GM12878 (cell line): ENCODE data around the gene SFXN5. TPM values are rescaled to one million over a fixed set of nuclear protein-coding genes. Genes with fewer than 3 reads are reported as not detected.

Experiments
- ATAC-seq: fragments of 200-7000 bp; cut with Tn5 transposase; 3 replicates; pipeline ENCODE4 v1.9.1; 2020; ENCODE audit warnings: mild to moderate bottlenecking, moderate library complexity
- BruUV-seq: library from RNA; stranded (reverse); fragments of 400-500 nt; replicated peaks from 2 replicates; lab custom pipeline; 2021; lab: Mats Ljungman, UMichigan
- CTCF ChIA-PET: fragments of 300-600 bp; sonication (Branson Sonifier 250); formaldehyde crosslinking; extraction: SDS; loops from one replicate; lab custom pipeline; 2021; ENCODE audit warnings: inconsistent platforms; lab: Yijun Ruan, JAX
- POLR2A ChIA-PET: fragments of 350-600 bp; formaldehyde crosslinking; extraction: SDS; loops from one replicate; lab custom pipeline; 2021; ENCODE audit warnings: inconsistent platforms; lab: Charles Lee
- RAD21 ChIA-PET: fragments of 300-600 bp; sonication (Branson Sonifier 250); formaldehyde crosslinking; loops from one replicate; lab custom pipeline; 2023; ENCODE audit warnings: antibody characterized with exemption; ENCODE audit not compliant: unreplicated experiment; lab: Charles Lee
- SMC1A ChIA-PET: fragments of 300-600 bp; sonication (Branson Sonifier 250); formaldehyde crosslinking; loops from one replicate; lab custom pipeline; 2023; ENCODE audit not compliant: unreplicated experiment, uncharacterized antibody; lab: Charles Lee
- DNase-seq: peaks from one replicate; pipeline ENCODE4 v3.0.0-alpha.2; 2011; ENCODE audit warnings: low read depth, low spot score
- FAIRE-seq: peaks from 3 replicates; lab custom pipeline; 2011; peaks lifted over from hg19 to GRCh38; lab: Jason Lieb, UNC
- H2AFZ ChIP-seq: 2 replicates; pipeline ENCODE4 v1.6.0; 2011; ENCODE audit warnings: low read depth, low read length, control low read depth; ENCODE audit not compliant: control insufficient read depth
- H3K27ac ChIP-seq: 2 replicates; pipeline ENCODE4 v1.5.1; 2011; ENCODE audit warnings: control low read depth; ENCODE audit not compliant: control insufficient read depth, insufficient read depth
- H3K27me3 ChIP-seq, 2 experiments: replicated peaks in 1 of 2; 2 replicates each; pipeline versions ENCODE4 v1.6.0 to v1.6.1; 2011; ENCODE audit warnings: low read length in 1 of 2; ENCODE audit not compliant: control insufficient read depth in 2 of 2, insufficient read depth in 2 of 2
- H3K36me3 ChIP-seq, 2 experiments: 2 replicates each; pipeline ENCODE4 v1.5.1; 2011; ENCODE audit warnings: low read length in 1 of 2; ENCODE audit not compliant: control insufficient read depth in 2 of 2, insufficient read depth in 2 of 2
- H3K4me1 ChIP-seq: 2 replicates; pipeline ENCODE4 v1.6.1; 2011; ENCODE audit warnings: mild to moderate bottlenecking, low read length, moderate library complexity, mixed read lengths; ENCODE audit not compliant: control insufficient read depth, insufficient read depth
- H3K4me2 ChIP-seq: 2 replicates; pipeline ENCODE4 v1.6.0; 2011; ENCODE audit warnings: control low read depth; ENCODE audit not compliant: control insufficient read depth, insufficient read depth
- H3K4me3 ChIP-seq: fragments of 200-600 bp; sonication (generic); 2 replicates; pipeline ENCODE4 v1.5.1; 2016
- H3K79me2 ChIP-seq: 2 replicates; pipeline ENCODE4 v1.6.0; 2011; ENCODE audit warnings: low read length; ENCODE audit not compliant: control insufficient read depth, insufficient read depth
- H3K9ac ChIP-seq: 2 replicates; pipeline ENCODE4 v1.8.0; 2011; ENCODE audit warnings: low read length, control low read depth, mixed read lengths; ENCODE audit not compliant: control insufficient read depth, insufficient read depth
- H3K9me3 ChIP-seq: replicated peaks from 3 replicates; pipeline ENCODE4 v1.5.1; 2011; ENCODE audit warnings: mild to moderate bottlenecking, low read length; ENCODE audit not compliant: control insufficient read depth, insufficient read depth
- H4K20me1 ChIP-seq: 2 replicates; pipeline ENCODE4 v1.6.0; 2011; ENCODE audit not compliant: control insufficient read depth, insufficient read depth
- ATF3 ChIP-seq: IDR thresholded peaks from 2 replicates; pipeline ENCODE4 v1.6.1; 2011; ENCODE audit warnings: low read depth, mild to moderate bottlenecking, low read length, moderate library complexity, borderline replicate concordance; ENCODE audit errors: extremely low read depth
- BHLHE40 ChIP-seq, 2 experiments: fragments of 450-650 bp in 1 of 2; IDR thresholded peaks; 2 replicates each; pipeline ENCODE4 v1.6.1; 2011 to 2017; ENCODE audit warnings: low read depth in 2 of 2, borderline replicate concordance in 1 of 2, improper control_type of control experiment in 1 of 2, low read length in 1 of 2, mild to moderate bottlenecking in 1 of 2
- CREB1 ChIP-seq: IDR thresholded peaks from 2 replicates; pipeline ENCODE4 v1.6.1; 2012; ENCODE audit warnings: low read depth, mild to moderate bottlenecking, inconsistent platforms
- ESRRA ChIP-seq: IDR thresholded peaks from 2 replicates; pipeline ENCODE4 v1.6.1; 2012; ENCODE audit warnings: mild to moderate bottlenecking, low read length, improper control_type of control experiment
- HDAC2 ChIP-seq: fragments of 200-600 bp; sonication (generic); IDR thresholded peaks from 2 replicates; pipeline ENCODE4 v1.6.1; 2017
- HDAC6 ChIP-seq: fragments of 200-600 bp; sonication (generic); IDR thresholded peaks from one replicate; pipeline ENCODE4 v1.8.0; 2017; ENCODE audit warnings: antibody characterized with exemption; ENCODE audit not compliant: unreplicated experiment
- MAX ChIP-seq: IDR thresholded peaks from 2 replicates; pipeline ENCODE4 v1.6.1; 2012; ENCODE audit warnings: low read depth, low read length, improper control_type of control experiment
- NBN ChIP-seq: fragments of 450-650 bp; IDR thresholded peaks from 2 replicates; pipeline ENCODE4 v1.6.1; 2016
- RAD51 ChIP-seq: fragments of 450-650 bp; IDR thresholded peaks from 2 replicates; pipeline ENCODE4 v1.6.1; 2016; ENCODE audit warnings: moderate library complexity, mild to moderate bottlenecking, inconsistent platforms
- SKIL ChIP-seq: fragments of 450-650 bp; IDR thresholded peaks from 2 replicates; pipeline ENCODE4 v1.6.1; 2017; ENCODE audit warnings: mild to moderate bottlenecking, low read depth, inconsistent platforms; ENCODE audit not compliant: poor library complexity, severe bottlenecking
- ZNF207 ChIP-seq: fragments of 450-650 bp; IDR thresholded peaks from 2 replicates; pipeline ENCODE4 v1.6.1; 2014; ENCODE audit warnings: antibody characterized with exemption, mild to moderate bottlenecking, borderline replicate concordance
- WGBS: methylation state at CpG from one replicate; pipeline ENCODE4 v1.1.6; 2016; ENCODE audit warnings: low lambda C conversion rate; ENCODE audit not compliant: insufficient replicate concordance, insufficient coverage; ENCODE audit errors: missing lambda C conversion rate; 5-methylcytosine and 5-hydroxymethylcytosine counted together
- in situ Hi-C: fragments of 300-500 bp; cut with MboI; formaldehyde crosslinking; loops from 9 replicates; pipeline ENCODE4 v1.14.3; 2018; ENCODE audit warnings: mixed read lengths
- intact Hi-C: fragments of 100-400 bp; cut with micrococcal nuclease; formaldehyde crosslinking; loops from one replicate; pipeline ENCODE4 v1.14.2; 2022; ENCODE audit not compliant: unreplicated experiment
- polyA plus RNA-seq, 11 experiments: library from polyadenylated mRNA; depleted of rRNA in 4 of 11; unstranded in 6 of 11; stranded (reverse) in 5 of 11; fragments of >200 nt; fragmentation: Nextera tagmentation in 4 of 11; fragmentation: Illumina TruSeq in 1 of 11; extraction: Ambion mirVana in 4 of 11; extraction: Trizol in 1 of 11; gene quantifications; 1 replicate in 1 of 11; 2 replicates in 10 of 11; pipeline versions ENCODE4 v1.2.1 to v1.2.3, GENCODE V29; 2011 to 2016; ENCODE audit warnings: inconsistent platforms in 2 of 11, missing spikeins in 2 of 11, low read depth in 1 of 11
- total RNA-seq, 4 experiments: library from RNA; depleted of rRNA in 3 of 4; stranded (reverse); fragments of >200 nt in 3 of 4; fragmentation: Illumina TruSeq in 1 of 4; extraction: Trizol in 1 of 4; gene quantifications; 2 replicates each; pipeline versions ENCODE4 v1.2.1 to v1.2.3, GENCODE V29; 2013 to 2021
- TF ChIP-seq, protein P1 (sequence below): IDR thresholded peaks from 2 replicates; pipeline ENCODE4 v1.6.1; 2011; ENCODE audit warnings: low read depth, low read length, improper control_type of control experiment, borderline replicate concordance

The SFXN5 gene
- total and polyA plus RNA-seq, 10 of the 15 experiments (the other 5 are each of a cell fraction or from before 2014, with no cell fraction given): 3.3 to 15.9 (median 11.2) TPM

- 64% methylated on average over 26 of the region's 26 CpGs for WGBS
- Histone ChIP-seq H4K20me1 (no peaks in the 10 kb centered on the region), H3K4me3 (no peak overlapping the region), H3K4me1 (no peaks in the 10 kb centered on the region), H3K4me2 (no peak overlapping the region), H3K79me2 (no peaks in the 10 kb centered on the region), H2AFZ (no peak overlapping the region), H3K36me3 (no peaks in the 10 kb centered on the region), H3K9me3 (no peaks in the 10 kb centered on the region), H3K27me3 (no peaks in the 10 kb centered on the region), H3K27ac (no peak overlapping the region), H3K9ac (no peak overlapping the region)
- intact Hi-C loops: no loop called here
- no peak for ATAC-seq
- DNase-seq: no peak
- in situ Hi-C loops: no loop called here
- ChIA-PET CTCF (interaction anchor here (1.8 to 2.8 kb wide), 3 partner anchors 96 to 187 kb away, joined by 5 to 23 read pairs (median 8); no protein-coding TSS in a partner anchor), RAD21 (no interaction called here), SMC1A (interaction anchor here (1.4 kb wide), 1 partner anchor 187 kb away, joined by 3 read pairs; no protein-coding TSS in a partner anchor), POLR2A (no interaction called here)
- TF ChIP-seq ZNF207: no peak
- FAIRE-seq: no peak
- no TSS peak for BruUV-seq
Observed at GRCh38 chr2:72989770-72990556, 81.5 kb downstream of the SFXN5 start.

DNA sequence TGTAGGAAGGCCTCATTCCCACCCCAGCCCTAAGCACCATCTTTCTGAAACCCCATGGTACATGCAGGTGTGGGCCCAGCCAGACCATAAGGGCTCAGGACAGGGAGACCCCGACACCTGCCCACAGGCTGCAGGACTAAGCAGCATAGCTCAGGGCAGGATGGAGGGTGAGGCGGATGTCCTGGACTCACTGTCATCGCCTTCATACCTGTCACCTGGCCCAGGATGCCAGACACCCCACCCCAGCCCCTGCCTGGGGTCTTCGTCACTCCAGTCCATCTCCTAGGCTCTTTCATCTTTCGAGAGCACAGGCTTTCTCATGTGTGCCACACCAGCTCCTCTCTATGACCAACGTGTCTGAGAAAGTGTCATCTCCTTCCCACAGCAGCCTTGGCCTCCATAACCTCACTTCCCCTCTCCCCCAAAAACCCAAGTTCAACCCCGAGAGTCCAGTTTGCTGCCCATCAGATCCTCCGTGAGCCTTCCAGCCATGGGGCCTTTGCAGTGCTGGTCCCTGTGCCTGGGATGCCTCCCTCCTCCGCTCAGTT, 82.7 kb downstream of the SFXN5 start:
- Histone ChIP-seq H3K9me3 (no peaks in the 10 kb centered on the region), H2AFZ (no peak overlapping the region), H3K36me3 (no peaks in the 10 kb centered on the region), H3K27ac (no peak overlapping the region), H3K4me2 (no peak overlapping the region), H3K9ac (no peak overlapping the region), H4K20me1 (no peaks in the 10 kb centered on the region), H3K27me3 (no peaks in the 10 kb centered on the region), H3K4me3 (no peak overlapping the region), H3K4me1 (no peaks in the 10 kb centered on the region), H3K79me2 (no peaks in the 10 kb centered on the region)
- FAIRE-seq: no peak
- ChIA-PET CTCF (interaction anchor here (1.9 kb wide), 1 partner anchor 95 kb away, joined by 5 read pairs; no protein-coding TSS in a partner anchor), RAD21 (no interaction called here), SMC1A (no interaction called here), POLR2A (no interaction called here)
- DNase-seq: no peak
- BruUV-seq: no TSS peak
- 34% methylated on average over 9 of the region's 9 CpGs for WGBS
- in situ Hi-C loops (no loop called here), intact Hi-C loops (no loop called here)
- ATAC-seq: no peak
- TF ChIP-seq BHLHE40 (IDR thresholded peaks at IDR 0.05; ENCODE audit: borderline replicate concordance in 1 of 2, low read depth in 2 of 2, low read length in 1 of 2) (no peak), MAX (no peak), HDAC2 (no peak), SKIL (no peak), ESRRA (no peak), CREB1 (no peak), ATF3 (no peak), HDAC6 (no peak), NBN (no peak), RAD51 (no peak)
- TF ChIP-seq, protein P1, sequence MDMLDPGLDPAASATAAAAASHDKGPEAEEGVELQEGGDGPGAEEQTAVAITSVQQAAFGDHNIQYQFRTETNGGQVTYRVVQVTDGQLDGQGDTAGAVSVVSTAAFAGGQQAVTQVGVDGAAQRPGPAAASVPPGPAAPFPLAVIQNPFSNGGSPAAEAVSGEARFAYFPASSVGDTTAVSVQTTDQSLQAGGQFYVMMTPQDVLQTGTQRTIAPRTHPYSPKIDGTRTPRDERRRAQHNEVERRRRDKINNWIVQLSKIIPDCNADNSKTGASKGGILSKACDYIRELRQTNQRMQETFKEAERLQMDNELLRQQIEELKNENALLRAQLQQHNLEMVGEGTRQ: no peak
